IMR-90 (cell line): ENCODE results near the gene KCNIP3. TPM values are rescaled to one million over a fixed set of nuclear protein-coding genes. Genes with fewer than 3 reads are reported as not detected.

Experiments
- ATAC-seq: fragments of 200-7000 bp; cut with Tn5 transposase; 2 replicates; pipeline ENCODE4 v1.9.1; 2020; ENCODE audit warnings: low read depth, mild to moderate bottlenecking, moderate library complexity
- BruUV-seq: library from RNA; stranded (reverse); fragments of 400-500 nt; replicated peaks from 2 replicates; lab custom pipeline; 2021; lab: Mats Ljungman, UMichigan
- CTCF ChIA-PET: fragments of 300-600 bp; formaldehyde crosslinking; extraction: SDS; loops from one replicate; lab custom pipeline; 2021; ENCODE audit warnings: antibody characterized with exemption; lab: Yijun Ruan, JAX
- POLR2A ChIA-PET: fragments of 300-600 bp; sonication (Branson Sonifier 250); formaldehyde crosslinking; loops from one replicate; lab custom pipeline; 2022; ENCODE audit warnings: antibody characterized with exemption; ENCODE audit not compliant: unreplicated experiment; lab: Charles Lee
- DNase-seq: peaks from one replicate; pipeline ENCODE4 v3.0.0; 2013
- H2AFZ ChIP-seq: replicated peaks from 2 replicates; pipeline ENCODE3; 2013; ENCODE audit warnings: low read length, mild to moderate bottlenecking; ENCODE audit not compliant: poor library complexity
- H2AK5ac ChIP-seq: 2 replicates; pipeline ENCODE4 v1.6.1; 2013; ENCODE audit warnings: low read depth, low read length, inconsistent platforms
- H2AK9ac ChIP-seq: replicated peaks from 2 replicates; pipeline ENCODE3; 2013; ENCODE audit warnings: mild to moderate bottlenecking, low read depth, low read length, moderate library complexity; ENCODE audit not compliant: poor library complexity
- H2BK120ac ChIP-seq: 2 replicates; pipeline ENCODE4 v1.6.1; 2013; ENCODE audit warnings: low read depth, low read length, inconsistent platforms
- H2BK15ac ChIP-seq: 3 replicates; pipeline ENCODE4 v1.6.1; 2013; ENCODE audit warnings: low read depth, low read length, inconsistent platforms
- H2BK20ac ChIP-seq: 2 replicates; pipeline ENCODE4 v1.6.1; 2013; ENCODE audit warnings: low read depth, mild to moderate bottlenecking, inconsistent platforms, low read length, moderate library complexity
- H2BK5ac ChIP-seq: 2 replicates; pipeline ENCODE4 v1.6.1; 2013; ENCODE audit warnings: mild to moderate bottlenecking, low read depth, low read length, inconsistent platforms; ENCODE audit not compliant: poor library complexity, severe bottlenecking
- H3K14ac ChIP-seq: replicated peaks from 2 replicates; pipeline ENCODE4 v1.6.1; 2013; ENCODE audit warnings: low read depth, low read length, inconsistent platforms
- H3K18ac ChIP-seq: 2 replicates; pipeline ENCODE4 v1.6.1; 2013; ENCODE audit warnings: low read depth, low read length, control low read depth
- H3K23ac ChIP-seq: 2 replicates; pipeline ENCODE4 v1.6.1; 2013; ENCODE audit warnings: low read depth, low read length, inconsistent platforms
- H3K27ac ChIP-seq: 2 replicates; pipeline ENCODE4 v1.5.1; 2013; ENCODE audit warnings: mild to moderate bottlenecking, control low read depth, low read length; ENCODE audit not compliant: insufficient read depth
- H3K27me3 ChIP-seq: 2 replicates; pipeline ENCODE4 v1.6.1; 2013; ENCODE audit warnings: low read length; ENCODE audit not compliant: control insufficient read depth, insufficient read depth
- H3K36me3 ChIP-seq: 2 replicates; pipeline ENCODE4 v1.6.1; 2013; ENCODE audit warnings: low read length, mixed read lengths; ENCODE audit not compliant: control insufficient read depth, insufficient read depth
- H3K4ac ChIP-seq: 2 replicates; pipeline ENCODE4 v1.6.1; 2013; ENCODE audit warnings: low read depth, low read length, inconsistent platforms
- H3K4me1 ChIP-seq: 2 replicates; pipeline ENCODE4 v1.6.1; 2013; ENCODE audit warnings: low read length, mixed read lengths; ENCODE audit not compliant: control insufficient read depth, insufficient read depth
- H3K4me2 ChIP-seq: 2 replicates; pipeline ENCODE4 v1.6.1; 2013; ENCODE audit warnings: low read depth, mild to moderate bottlenecking, control low read depth, low read length, moderate library complexity
- H3K4me3 ChIP-seq: 2 replicates; pipeline ENCODE4 v1.5.1; 2013; ENCODE audit warnings: low read depth, mild to moderate bottlenecking, control low read depth, low read length, moderate library complexity; ENCODE audit not compliant: insufficient read depth
- H3K56ac ChIP-seq: 2 replicates; pipeline ENCODE4 v1.6.1; 2013; ENCODE audit warnings: low read length, inconsistent platforms; ENCODE audit not compliant: insufficient read depth; ENCODE audit errors: extremely low read depth
- H3K79me1 ChIP-seq, 2 experiments: 2 replicates each; pipeline ENCODE4 v1.6.1; 2013; ENCODE audit warnings: low read length in 2 of 2, inconsistent platforms in 1 of 2, low read depth in 1 of 2
- H3K9ac ChIP-seq: 2 replicates; pipeline ENCODE4 v1.6.1; 2013; ENCODE audit warnings: low read depth, low read length, control low read depth
- H3K9me1 ChIP-seq: 2 replicates; pipeline ENCODE4 v1.6.1; 2013; ENCODE audit warnings: low read length, inconsistent platforms; ENCODE audit not compliant: insufficient read depth
- H3K9me3 ChIP-seq: 2 replicates; pipeline ENCODE4 v1.6.1; 2013; ENCODE audit warnings: low read length; ENCODE audit not compliant: control insufficient read depth, insufficient read depth
- H4K20me1 ChIP-seq: 2 replicates; pipeline ENCODE4 v1.6.1; 2013; ENCODE audit warnings: low read length, inconsistent platforms; ENCODE audit not compliant: insufficient read depth
- H4K5ac ChIP-seq: 2 replicates; pipeline ENCODE4 v1.6.1; 2013; ENCODE audit warnings: mild to moderate bottlenecking, low read depth, low read length, control low read depth
- H4K8ac ChIP-seq, 2 experiments: 2 replicates each; pipeline ENCODE4 v1.6.1; 2013; ENCODE audit warnings: low read depth in 2 of 2, low read length in 2 of 2, control low read depth in 1 of 2, inconsistent platforms in 1 of 2
- H4K91ac ChIP-seq: 2 replicates; pipeline ENCODE4 v1.6.1; 2013; ENCODE audit warnings: low read depth, low read length, inconsistent platforms; ENCODE audit not compliant: insufficient read depth
- CTCF ChIP-seq: conservative IDR thresholded peaks from 2 replicates; pipeline ENCODE4 v1.5.1; 2012; ENCODE audit warnings: mild to moderate bottlenecking, low read depth, low read length, improper control_type of control experiment
- ELK1 ChIP-seq: fragments of 150-350 bp; IDR thresholded peaks from 2 replicates; pipeline ENCODE4 v1.6.1; 2016; ENCODE audit warnings: low read depth, mild to moderate bottlenecking, low read length, moderate library complexity, borderline replicate concordance
- FOS ChIP-seq: fragments of 150-350 bp; IDR thresholded peaks from 2 replicates; pipeline ENCODE4 v1.6.1; 2016; ENCODE audit warnings: low read depth, low read length
- MAZ ChIP-seq: IDR thresholded peaks from 2 replicates; pipeline ENCODE4 v1.6.1; 2012; ENCODE audit warnings: low read depth, mild to moderate bottlenecking, low read length, improper control_type of control experiment, moderate library complexity, borderline replicate concordance
- MXI1 ChIP-seq: IDR thresholded peaks from 2 replicates; pipeline ENCODE4 v1.6.1; 2012; ENCODE audit warnings: low read depth, mild to moderate bottlenecking, low read length, moderate library complexity, borderline replicate concordance
- NFE2L2 ChIP-seq: fragments of 150-350 bp; IDR thresholded peaks from 2 replicates; pipeline ENCODE4 v1.6.1; 2016; ENCODE audit warnings: low read depth, mild to moderate bottlenecking, low read length
- RAD21 ChIP-seq: IDR thresholded peaks from 2 replicates; pipeline ENCODE4 v1.6.1; 2012; ENCODE audit warnings: low read length, improper control_type of control experiment
- RFX5 ChIP-seq: IDR thresholded peaks from 2 replicates; pipeline ENCODE4 v1.8.0; 2012; ENCODE audit warnings: low read depth, mild to moderate bottlenecking, low read length, moderate library complexity
- SMC3 ChIP-seq: fragments of 150-350 bp; IDR thresholded peaks from 2 replicates; pipeline ENCODE4 v1.6.1; 2016; ENCODE audit warnings: low read depth, mild to moderate bottlenecking, antibody characterized with exemption, low read length, moderate library complexity
- USF2 ChIP-seq: fragments of 150-350 bp; IDR thresholded peaks from 2 replicates; pipeline ENCODE4 v1.6.1; 2017; ENCODE audit warnings: mild to moderate bottlenecking, antibody characterized with exemption, low read length, low read depth
- WGBS, 2 experiments: methylation state at CpG; one replicate each; pipeline versions ENCODE4 v1.1.5 to v1.1.7; 2013; ENCODE audit warnings: missing lambda C conversion rate in 2 of 2; ENCODE audit not compliant: insufficient read length in 1 of 2; ENCODE audit errors: extremely low coverage in 2 of 2; 5-methylcytosine and 5-hydroxymethylcytosine counted together
- dilution Hi-C: fragments of 300-500 bp; cut with HindIII; formaldehyde crosslinking; loops from one replicate; pipeline ENCODE4 v1.14.3; 2018; ENCODE audit warnings: low sequenced_read_pairs; ENCODE audit not compliant: unreplicated experiment
- in situ Hi-C: fragments of 300-500 bp; cut with MboI; formaldehyde crosslinking; loops from 3 replicates; pipeline ENCODE4 v1.14.3; 2019; ENCODE audit warnings: low sequenced_read_pairs, inconsistent platforms, mixed read lengths
- intact Hi-C: fragments of 100-400 bp; cut with micrococcal nuclease; formaldehyde crosslinking; loops from 2 replicates; pipeline ENCODE4 v1.10.0; 2022
- polyA plus RNA-seq, 3 experiments: library from polyadenylated mRNA; depleted of rRNA; stranded (reverse); fragments of >200 nt; gene quantifications; 2 replicates each; pipeline ENCODE4 v1.2.3, GENCODE V29; 2012; ENCODE audit warnings: low replicate concordance in 1 of 3
- total RNA-seq: library from RNA; depleted of rRNA; stranded (reverse); fragments of >200 nt; gene quantifications from 2 replicates; pipeline ENCODE4 v1.2.3, GENCODE V29; 2012

KCNIP3 gene
- total and polyA plus RNA-seq, 2 of the 4 experiments (the other 2 are of a cell fraction) = 0.72 to 1.4 TPM

GRCh38 chr2:95344656-95345055 is 47.5 kb downstream of the KCNIP3 start:
- no peaks in the 10 kb centered on the region for H3K9me1 ChIP-seq
- H3K4me3 ChIP-seq = no peak overlapping the region
- H3K79me1 ChIP-seq = no peaks in the 10 kb centered on the region
- no peak overlapping the region for H3K14ac ChIP-seq
- TF ChIP-seq USF2 (no peak), ELK1 (no peak), SMC3 (no peak), RAD21 (no peak), CTCF (no peak), NFE2L2 (no peak), MAZ (no peak), RFX5 (no peak), FOS (no peak), MXI1 (no peak)
- no peak overlapping the region for H3K18ac ChIP-seq
- H3K23ac ChIP-seq = no peak overlapping the region
- no peak overlapping the region for H3K56ac ChIP-seq
- BruUV-seq = no TSS peak
- POLR2A ChIA-PET = no interaction called here
- H3K4ac ChIP-seq = no peak overlapping the region
- intact Hi-C loops (loop anchor here (2.0 to 5.0 kb wide), 3 partner anchors 58 to 383 kb away; partner anchors contain the start of genes FAHD2A and MRPS5), dilution Hi-C loops (no loop called here), in situ Hi-C loops (no loop called here)
- WGBS, 2 experiments = no CpG with 5 or more reads among the region's 4 CpGs
- H3K9ac ChIP-seq = no peak overlapping the region
- no peak overlapping the region for H3K27ac ChIP-seq
- DNase-seq (no peak), ATAC-seq (no peak)
- no peaks in the 10 kb centered on the region for H3K9me3 ChIP-seq
- no peak overlapping the region for H2BK5ac ChIP-seq
- H2AK5ac ChIP-seq = no peak overlapping the region
- H2BK15ac ChIP-seq = no peak overlapping the region
- no peak overlapping the region for H2AK9ac ChIP-seq
- CTCF ChIA-PET = interaction anchor here (0.7 to 1.7 kb wide), 8 partner anchors 10 to 113 kb away, joined by 3 to 10 read pairs (median 4); no protein-coding TSS in a partner anchor
- H2BK120ac ChIP-seq = no peak overlapping the region
- H3K27me3 ChIP-seq = peaks cover 34% of the 10 kb centered on the region
- no peak overlapping the region for H4K5ac ChIP-seq
- no peak overlapping the region for H2AFZ ChIP-seq
- peaks cover 3% of the 10 kb centered on the region; the same call in 1 of the 2 replicates for H3K4me1 ChIP-seq
- H4K8ac ChIP-seq = no peak overlapping the region
- H3K4me2 ChIP-seq = no peak overlapping the region
- H3K36me3 ChIP-seq = no peaks in the 10 kb centered on the region
- no peak overlapping the region for H4K91ac ChIP-seq
- no peak overlapping the region for H2BK20ac ChIP-seq
- no peaks in the 10 kb centered on the region for H4K20me1 ChIP-seq
